ENCODE measurements around the gene CHID1. TPM values are rescaled to one million over a fixed set of nuclear protein-coding genes. Genes with fewer than 3 reads are reported as not detected.
A peak's percentile ranks its signal among the peaks of the same experiment; 100 is the strongest.

Gene CHID1
- total and polyA plus RNA-seq, 9 of the 15 experiments (the other 6 are each of a cell fraction or from before 2014, with no cell fraction given) = 15.1 to 108 (median 39.8) TPM

DNA sequence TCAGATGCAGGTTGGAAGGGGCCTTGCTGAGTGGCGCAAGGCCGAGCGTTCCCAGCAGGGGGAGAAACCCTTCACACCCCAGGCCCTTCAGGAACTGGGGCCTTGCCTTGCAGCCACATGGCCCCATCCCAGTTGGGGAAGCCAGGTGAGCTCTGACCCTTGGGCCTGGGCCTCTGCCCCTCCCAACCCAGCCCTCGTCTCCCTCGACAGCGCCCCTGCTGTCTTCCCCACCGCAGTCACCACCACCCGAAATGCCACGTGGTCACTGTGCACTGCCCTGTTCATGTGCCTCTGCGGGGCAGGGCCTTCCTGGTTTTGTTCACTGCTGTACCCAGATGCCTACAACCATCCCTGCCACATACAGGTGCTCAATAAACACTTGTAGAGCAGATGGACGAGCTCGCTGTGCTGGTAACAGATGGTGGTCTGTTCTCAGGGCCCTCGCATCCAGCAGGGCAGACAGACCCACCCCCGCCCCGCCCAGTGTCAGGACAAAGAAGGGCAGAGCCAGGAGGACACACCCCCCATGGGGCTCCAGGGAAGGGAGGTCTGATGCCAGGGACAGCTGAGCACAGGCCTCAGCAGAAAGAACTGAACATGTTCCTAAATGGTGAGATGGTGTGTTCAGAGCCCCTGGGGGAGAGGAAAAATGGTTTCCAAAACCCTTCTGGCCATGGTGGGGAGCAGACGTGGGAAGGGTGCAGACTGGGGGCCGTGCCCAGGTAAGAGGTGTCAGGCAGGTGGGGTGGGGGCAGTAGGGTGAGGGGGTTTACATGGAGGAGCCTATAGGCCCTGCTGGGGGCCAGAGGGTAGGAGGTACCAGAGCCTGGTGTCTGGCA lies 72.0 kb downstream of the CHID1 start (continued):
- peak; percentile 45; the same call in 1 of the 2 replicates for TF ChIP-seq RAD51 (IDR thresholded peaks at IDR 0.05; ENCODE audit: borderline replicate concordance, low read depth)
- peak; percentile 41; the same call in 1 of the 2 replicates for TF ChIP-seq CREM (IDR thresholded peaks at IDR 0.05; ENCODE audit: low read depth)
- TF ChIP-seq, protein P1, sequence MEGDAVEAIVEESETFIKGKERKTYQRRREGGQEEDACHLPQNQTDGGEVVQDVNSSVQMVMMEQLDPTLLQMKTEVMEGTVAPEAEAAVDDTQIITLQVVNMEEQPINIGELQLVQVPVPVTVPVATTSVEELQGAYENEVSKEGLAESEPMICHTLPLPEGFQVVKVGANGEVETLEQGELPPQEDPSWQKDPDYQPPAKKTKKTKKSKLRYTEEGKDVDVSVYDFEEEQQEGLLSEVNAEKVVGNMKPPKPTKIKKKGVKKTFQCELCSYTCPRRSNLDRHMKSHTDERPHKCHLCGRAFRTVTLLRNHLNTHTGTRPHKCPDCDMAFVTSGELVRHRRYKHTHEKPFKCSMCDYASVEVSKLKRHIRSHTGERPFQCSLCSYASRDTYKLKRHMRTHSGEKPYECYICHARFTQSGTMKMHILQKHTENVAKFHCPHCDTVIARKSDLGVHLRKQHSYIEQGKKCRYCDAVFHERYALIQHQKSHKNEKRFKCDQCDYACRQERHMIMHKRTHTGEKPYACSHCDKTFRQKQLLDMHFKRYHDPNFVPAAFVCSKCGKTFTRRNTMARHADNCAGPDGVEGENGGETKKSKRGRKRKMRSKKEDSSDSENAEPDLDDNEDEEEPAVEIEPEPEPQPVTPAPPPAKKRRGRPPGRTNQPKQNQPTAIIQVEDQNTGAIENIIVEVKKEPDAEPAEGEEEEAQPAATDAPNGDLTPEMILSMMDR (IDR thresholded peaks at IDR 0.05 in 2 of 3, conservative IDR thresholded peaks at IDR 0.05 in 1 of 3; ENCODE audit: insufficient read depth in 2 of 3, low read depth in 1 of 3, low read length in 3 of 3) = peak; percentile 48 to 56 (median 52)
- TF ChIP-seq, protein P2, sequence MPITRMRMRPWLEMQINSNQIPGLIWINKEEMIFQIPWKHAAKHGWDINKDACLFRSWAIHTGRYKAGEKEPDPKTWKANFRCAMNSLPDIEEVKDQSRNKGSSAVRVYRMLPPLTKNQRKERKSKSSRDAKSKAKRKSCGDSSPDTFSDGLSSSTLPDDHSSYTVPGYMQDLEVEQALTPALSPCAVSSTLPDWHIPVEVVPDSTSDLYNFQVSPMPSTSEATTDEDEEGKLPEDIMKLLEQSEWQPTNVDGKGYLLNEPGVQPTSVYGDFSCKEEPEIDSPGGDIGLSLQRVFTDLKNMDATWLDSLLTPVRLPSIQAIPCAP (CRISPR knock-in tag; IDR thresholded peaks at IDR 0.05; ENCODE audit: borderline replicate concordance) = no peak
- TF ChIP-seq, protein P3, sequence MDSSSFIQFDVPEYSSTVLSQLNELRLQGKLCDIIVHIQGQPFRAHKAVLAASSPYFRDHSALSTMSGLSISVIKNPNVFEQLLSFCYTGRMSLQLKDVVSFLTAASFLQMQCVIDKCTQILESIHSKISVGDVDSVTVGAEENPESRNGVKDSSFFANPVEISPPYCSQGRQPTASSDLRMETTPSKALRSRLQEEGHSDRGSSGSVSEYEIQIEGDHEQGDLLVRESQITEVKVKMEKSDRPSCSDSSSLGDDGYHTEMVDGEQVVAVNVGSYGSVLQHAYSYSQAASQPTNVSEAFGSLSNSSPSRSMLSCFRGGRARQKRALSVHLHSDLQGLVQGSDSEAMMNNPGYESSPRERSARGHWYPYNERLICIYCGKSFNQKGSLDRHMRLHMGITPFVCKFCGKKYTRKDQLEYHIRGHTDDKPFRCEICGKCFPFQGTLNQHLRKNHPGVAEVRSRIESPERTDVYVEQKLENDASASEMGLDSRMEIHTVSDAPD (CRISPR knock-in tag; IDR thresholded peaks at IDR 0.05) = no peak
- TF ChIP-seq HDAC3 (IDR thresholded peaks at IDR 0.05; ENCODE audit: borderline replicate concordance, partially characterized antibody) = no peak
- TF ChIP-seq, protein P4, sequence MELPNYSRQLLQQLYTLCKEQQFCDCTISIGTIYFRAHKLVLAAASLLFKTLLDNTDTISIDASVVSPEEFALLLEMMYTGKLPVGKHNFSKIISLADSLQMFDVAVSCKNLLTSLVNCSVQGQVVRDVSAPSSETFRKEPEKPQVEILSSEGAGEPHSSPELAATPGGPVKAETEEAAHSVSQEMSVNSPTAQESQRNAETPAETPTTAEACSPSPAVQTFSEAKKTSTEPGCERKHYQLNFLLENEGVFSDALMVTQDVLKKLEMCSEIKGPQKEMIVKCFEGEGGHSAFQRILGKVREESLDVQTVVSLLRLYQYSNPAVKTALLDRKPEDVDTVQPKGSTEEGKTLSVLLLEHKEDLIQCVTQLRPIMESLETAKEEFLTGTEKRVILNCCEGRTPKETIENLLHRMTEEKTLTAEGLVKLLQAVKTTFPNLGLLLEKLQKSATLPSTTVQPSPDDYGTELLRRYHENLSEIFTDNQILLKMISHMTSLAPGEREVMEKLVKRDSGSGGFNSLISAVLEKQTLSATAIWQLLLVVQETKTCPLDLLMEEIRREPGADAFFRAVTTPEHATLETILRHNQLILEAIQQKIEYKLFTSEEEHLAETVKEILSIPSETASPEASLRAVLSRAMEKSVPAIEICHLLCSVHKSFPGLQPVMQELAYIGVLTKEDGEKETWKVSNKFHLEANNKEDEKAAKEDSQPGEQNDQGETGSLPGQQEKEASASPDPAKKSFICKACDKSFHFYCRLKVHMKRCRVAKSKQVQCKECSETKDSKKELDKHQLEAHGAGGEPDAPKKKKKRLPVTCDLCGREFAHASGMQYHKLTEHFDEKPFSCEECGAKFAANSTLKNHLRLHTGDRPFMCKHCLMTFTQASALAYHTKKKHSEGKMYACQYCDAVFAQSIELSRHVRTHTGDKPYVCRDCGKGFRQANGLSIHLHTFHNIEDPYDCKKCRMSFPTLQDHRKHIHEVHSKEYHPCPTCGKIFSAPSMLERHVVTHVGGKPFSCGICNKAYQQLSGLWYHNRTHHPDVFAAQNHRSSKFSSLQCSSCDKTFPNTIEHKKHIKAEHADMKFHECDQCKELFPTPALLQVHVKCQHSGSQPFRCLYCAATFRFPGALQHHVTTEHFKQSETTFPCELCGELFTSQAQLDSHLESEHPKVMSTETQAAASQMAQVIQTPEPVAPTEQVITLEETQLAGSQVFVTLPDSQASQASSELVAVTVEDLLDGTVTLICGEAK (IDR thresholded peaks at IDR 0.05) = no peak
- TF ChIP-seq, protein P4 (CRISPR knock-in tag; IDR thresholded peaks at IDR 0.05) = no peak
- TF ChIP-seq XRCC5 (IDR thresholded peaks at IDR 0.05; ENCODE audit: low read depth, low read length) = no peak
- peak; percentile 20; the same call in 1 of the 2 replicates for TF ChIP-seq ARID1B (IDR thresholded peaks at IDR 0.05)
- TF ChIP-seq, protein P5, sequence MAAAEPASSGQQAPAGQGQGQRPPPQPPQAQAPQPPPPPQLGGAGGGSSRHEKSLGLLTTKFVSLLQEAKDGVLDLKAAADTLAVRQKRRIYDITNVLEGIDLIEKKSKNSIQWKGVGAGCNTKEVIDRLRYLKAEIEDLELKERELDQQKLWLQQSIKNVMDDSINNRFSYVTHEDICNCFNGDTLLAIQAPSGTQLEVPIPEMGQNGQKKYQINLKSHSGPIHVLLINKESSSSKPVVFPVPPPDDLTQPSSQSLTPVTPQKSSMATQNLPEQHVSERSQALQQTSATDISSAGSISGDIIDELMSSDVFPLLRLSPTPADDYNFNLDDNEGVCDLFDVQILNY (CRISPR knock-in tag; IDR thresholded peaks at IDR 0.05) = no peak
- TF ChIP-seq ZNF780A (CRISPR knock-in tag; IDR thresholded peaks at IDR 0.05) = no peak
